NCI-H2171 (cell line): ENCODE results near the gene YDJC.
"Not testable (repeated sequence)": the region's sequence is repeated elsewhere in the genome, so short reads cannot be mapped to it uniquely, and the experiment has no call there.

Experiments used
- DNase-seq: peaks from one replicate; lab custom pipeline; 2025; lab: John Stamatoyannopoulos, UW

Gene YDJC

GRCh38 chr22:21629255-21630149 lies at the start of gene YDJC:
Gene YDJC, minus strand, starts transcription at chr22:21630022. Its CDS starts 8 bp downstream, at chr22:21630014.
- DNase-seq = peak; percentile 90

GRCh38 chr22:21679383-21679782 lies 49.6 kb upstream of the YDJC start:
- no peak for DNase-seq

GRCh38 chr22:21678842-21679241 lies 49.0 kb upstream of the YDJC start:
- DNase-seq = not testable (repeated sequence)

GRCh38 chr22:21677606-21678443 lies 48.0 kb upstream of the YDJC start:
- DNase-seq = no peak

- no peak for DNase-seq
These were observed 44.9 kb upstream of the YDJC start for GRCh38 chr22:21674638-21675245.

- no peak for DNase-seq
These were observed 43.9 kb upstream of the YDJC start for GRCh38 chr22:21673534-21674321.

GRCh38 chr22:21672107-21672629 lies 42.3 kb upstream of the YDJC start:
- no peak for DNase-seq

- DNase-seq = no peak
These were observed 39.2 kb upstream of the YDJC start for GRCh38 chr22:21669026-21669425.

GRCh38 chr22:21666786-21667185 lies 37.0 kb upstream of the YDJC start:
- no peak for DNase-seq

GRCh38 chr22:21665047-21665851 lies 35.4 kb upstream of the YDJC start:
- DNase-seq = no peak

GRCh38 chr22:21663738-21664137 lies 33.9 kb upstream of the YDJC start:
- DNase-seq = no peak

GRCh38 chr22:21661991-21662390 lies 32.2 kb upstream of the YDJC start:
- no peak for DNase-seq

GRCh38 chr22:21660904-21661303 lies 31.1 kb upstream of the YDJC start:
- no peak for DNase-seq

- no peak for DNase-seq
These were observed 30.2 kb upstream of the YDJC start for GRCh38 chr22:21659864-21660525.

GRCh38 chr22:21657360-21658032 lies 27.7 kb upstream of the YDJC start:
- peak; percentile 82 for DNase-seq

GRCh38 chr22:21657020-21657359 lies 27.2 kb upstream of the YDJC start:
- no peak for DNase-seq

GRCh38 chr22:21652547-21653545 lies 23.0 kb upstream of the YDJC start:
- no peak for DNase-seq

GRCh38 chr22:21652010-21652546 lies 22.3 kb upstream of the YDJC start:
- peak; percentile 93 for DNase-seq
